GM23338 (cell line): ENCODE measurements around the gene RAMP1. TPM values are rescaled to one million over a fixed set of nuclear protein-coding genes. Genes with fewer than 3 reads are reported as not detected.

ENCODE experiments used
- ATAC-seq: fragments of 200-7000 bp; cut with Tn5 transposase; 3 replicates; pipeline ENCODE4 v1.9.1; 2020
- DNase-seq: peaks from one replicate; pipeline ENCODE4 v3.0.0-alpha.2; 2015; ENCODE audit warnings: low spot score
- H2AFZ ChIP-seq: fragments of 200-600 bp; sonication (generic); 2 replicates; pipeline ENCODE4 v1.8.0; 2016; ENCODE audit warnings: antibody characterized with exemption, mild to moderate bottlenecking, moderate library complexity
- H3F3A ChIP-seq: fragments of 200-600 bp; sonication (generic); replicated peaks from 2 replicates; pipeline ENCODE4 v1.8.0; 2017; ENCODE audit warnings: antibody characterized with exemption, mixed run types, low read depth
- H3K27ac ChIP-seq: fragments of 200-600 bp; sonication (generic); 2 replicates; pipeline ENCODE4 v1.6.1; 2016; ENCODE audit warnings: low read depth
- H3K27me3 ChIP-seq: fragments of 200-600 bp; sonication (generic); 2 replicates; pipeline ENCODE4 v1.8.0; 2016; ENCODE audit warnings: mild to moderate bottlenecking, mixed run types, moderate library complexity; ENCODE audit not compliant: insufficient read depth
- H3K36me3 ChIP-seq: fragments of 200-600 bp; sonication (generic); 2 replicates; pipeline ENCODE4 v1.8.0; 2016; ENCODE audit warnings: mild to moderate bottlenecking; ENCODE audit not compliant: insufficient read depth
- H3K4me1 ChIP-seq: fragments of 200-600 bp; sonication (generic); 2 replicates; pipeline ENCODE4 v1.8.0; 2016; ENCODE audit warnings: mild to moderate bottlenecking, moderate library complexity; ENCODE audit not compliant: insufficient read depth
- H3K4me2 ChIP-seq: fragments of 200-600 bp; sonication (generic); 2 replicates; pipeline ENCODE4 v1.7.1; 2017; ENCODE audit warnings: mixed run types
- H3K4me3 ChIP-seq: fragments of 200-600 bp; sonication (generic); 2 replicates; pipeline ENCODE4 v1.6.1; 2016; ENCODE audit warnings: mixed run types
- H3K79me2 ChIP-seq: fragments of 200-600 bp; sonication (generic); replicated peaks from 2 replicates; pipeline ENCODE4 v1.8.0; 2017; ENCODE audit warnings: mild to moderate bottlenecking; ENCODE audit not compliant: insufficient read depth
- H3K9me2 ChIP-seq: fragments of 200-600 bp; sonication (generic); 2 replicates; pipeline ENCODE4 v1.8.0; 2017; ENCODE audit not compliant: insufficient read depth
- H4K20me1 ChIP-seq: fragments of 200-600 bp; sonication (generic); replicated peaks from 2 replicates; pipeline ENCODE4 v1.8.0; 2017; ENCODE audit warnings: mild to moderate bottlenecking; ENCODE audit not compliant: insufficient read depth
- H3K27ac Mint-ChIP-seq: 2 replicates; pipeline ENCODE4 v1.8.0; 2020; ENCODE audit warnings: inconsistent platforms, mild to moderate bottlenecking, moderate library complexity, mixed read lengths
- H3K27me3 Mint-ChIP-seq: 3 replicates; pipeline ENCODE4 v1.8.0; 2022; ENCODE audit warnings: low read depth, mild to moderate bottlenecking, moderate library complexity, mixed read lengths, inconsistent platforms; ENCODE audit not compliant: insufficient read depth, poor library complexity
- H3K36me3 Mint-ChIP-seq: 3 replicates; pipeline ENCODE4 v1.8.0; 2021; ENCODE audit warnings: low read depth, mild to moderate bottlenecking, inconsistent platforms, moderate library complexity, mixed read lengths
- H3K4me1 Mint-ChIP-seq: 3 replicates; pipeline ENCODE4 v1.8.0; 2020; ENCODE audit warnings: mild to moderate bottlenecking, inconsistent platforms, mixed read lengths
- H3K4me3 Mint-ChIP-seq: 3 replicates; pipeline ENCODE4 v1.8.0; 2021; ENCODE audit warnings: moderate library complexity, mild to moderate bottlenecking, inconsistent platforms, mixed read lengths
- H3K9me3 Mint-ChIP-seq: 3 replicates; pipeline ENCODE4 v1.8.0; 2020; ENCODE audit warnings: moderate library complexity, mild to moderate bottlenecking, inconsistent platforms, mixed read lengths
- ETS1 ChIP-seq: IDR thresholded peaks from 2 replicates; pipeline ENCODE4 v1.6.1; 2016; ENCODE audit warnings: antibody characterized with exemption
- EZH2 ChIP-seq: fragments of 200-600 bp; sonication (generic); IDR thresholded peaks from one replicate; pipeline ENCODE4 v1.8.0; 2017; ENCODE audit warnings: antibody characterized with exemption, mild to moderate bottlenecking, low read depth; ENCODE audit not compliant: unreplicated experiment
- JUNB ChIP-seq: IDR thresholded peaks from one replicate; pipeline ENCODE4 v1.6.1; 2016; ENCODE audit warnings: antibody characterized with exemption; ENCODE audit not compliant: unreplicated experiment
- REST ChIP-seq: IDR thresholded peaks from one replicate; pipeline ENCODE4 v1.6.1; 2018; ENCODE audit warnings: antibody characterized with exemption; ENCODE audit not compliant: unreplicated experiment
- ZNF331 ChIP-seq: fragments of 250-450 bp; sonication (Bioruptor Pico); IDR thresholded peaks from 2 replicates; pipeline ENCODE4 v1.5.0; 2020; ENCODE audit warnings: low read depth, mild to moderate bottlenecking, moderate library complexity
- ZNF462 ChIP-seq: fragments of 250-450 bp; sonication (Bioruptor Pico); IDR thresholded peaks from 2 replicates; pipeline ENCODE4 v1.5.0; 2020; ENCODE audit warnings: mild to moderate bottlenecking, moderate library complexity
- polyA plus RNA-seq: library from polyadenylated mRNA; unstranded; fragments of >200 nt; fragmentation: Nextera tagmentation; extraction: Ambion mirVana; gene quantifications from 2 replicates; pipeline ENCODE4 v1.2.1, GENCODE V29; 2016
- total RNA-seq: library from RNA; depleted of rRNA; stranded (reverse); fragments of >200 nt; shearing (Covaris generic); gene quantifications from 2 replicates; pipeline ENCODE4 v1.2.3, GENCODE V29; 2014

Gene RAMP1
- total and polyA plus RNA-seq, 2 experiments from 2014 or later = 1.7 to 3.3 TPM

- Histone ChIP-seq H3K36me3 (no peaks in the 10 kb centered on the region), H3K4me1 (no peaks in the 10 kb centered on the region), H3K79me2 (no peaks in the 10 kb centered on the region), H3K4me2 (no peak overlapping the region), H3K27me3 (no peaks in the 10 kb centered on the region), H3K9me2 (no peaks in the 10 kb centered on the region), H3K4me3 (no peak overlapping the region), H3K27ac (no peak overlapping the region), H3F3A (no peaks in the 10 kb centered on the region), H4K20me1 (no peaks in the 10 kb centered on the region), H2AFZ (no peak overlapping the region)
- Mint-ChIP-seq H3K4me1 (no peaks in the 10 kb centered on the region), H3K27me3 (peaks cover 5% of the 10 kb centered on the region), H3K36me3 (no peaks in the 10 kb centered on the region), H3K4me3 (no peak overlapping the region), H3K9me3 (no peaks in the 10 kb centered on the region), H3K27ac (no peak overlapping the region)
- ATAC-seq (no peak), DNase-seq (no peak)
- TF ChIP-seq REST = no peak
- TF ChIP-seq EZH2 = no peak
- TF ChIP-seq ZNF331 (CRISPR knock-in tag) = no peak
- no peak for TF ChIP-seq JUNB
These were observed 29.0 kb downstream of the RAMP1 start for GRCh38 chr2:237888389-237888788.

GRCh38 chr2:237889016-237889415 is 29.6 kb downstream of the RAMP1 start:
- DNase-seq = no peak
- H3K4me1 Mint-ChIP-seq = no peaks in the 10 kb centered on the region
- TF ChIP-seq ZNF331 (CRISPR knock-in tag) (no peak), ETS1 (no peak), JUNB (no peak), REST (no peak), ZNF462 (CRISPR knock-in tag) (no peak), EZH2 (no peak)

More at GRCh38 chr2:237889016-237889415, 29.6 kb downstream of the RAMP1 start:
- Mint-ChIP-seq H3K4me3 (no peak overlapping the region), H3K9me3 (no peaks in the 10 kb centered on the region; the same call in 2 of the 3 replicates), H3K36me3 (no peaks in the 10 kb centered on the region), H3K27ac (no peak overlapping the region), H3K27me3 (peaks cover 5% of the 10 kb centered on the region)
- Histone ChIP-seq H2AFZ (no peak overlapping the region), H4K20me1 (no peaks in the 10 kb centered on the region), H3K36me3 (no peaks in the 10 kb centered on the region), H3K27me3 (no peaks in the 10 kb centered on the region), H3K4me2 (no peak overlapping the region), H3K27ac (no peak overlapping the region), H3K79me2 (no peaks in the 10 kb centered on the region), H3K9me2 (no peaks in the 10 kb centered on the region), H3K4me3 (no peak overlapping the region), H3K4me1 (no peaks in the 10 kb centered on the region), H3F3A (no peaks in the 10 kb centered on the region)
- no peak for ATAC-seq
